NCI-H460 (cell line): ENCODE measurements around the gene RNF212B. TPM values are rescaled to one million over a fixed set of nuclear protein-coding genes. Genes with fewer than 3 reads are reported as not detected.
A peak's percentile ranks its signal among the peaks of the same experiment; 100 is the strongest.

Experiments
- DNase-seq: peaks from one replicate; pipeline ENCODE4 v3.0.0-alpha.2; 2016; ENCODE audit warnings: low read depth; ENCODE audit errors: extremely low read depth
- total RNA-seq: library from RNA; depleted of rRNA; stranded (reverse); fragments of >200 nt; shearing (Covaris generic); gene quantifications from 2 replicates; pipeline ENCODE4 v1.2.3, GENCODE V29; 2014

RNF212B gene
- total RNA-seq, 1 experiment from 2014 or later = not detected

GRCh38 chr14:23286902-23287479 is 49.3 kb downstream of the RNF212B start:
- DNase-seq = no peak

DNA sequence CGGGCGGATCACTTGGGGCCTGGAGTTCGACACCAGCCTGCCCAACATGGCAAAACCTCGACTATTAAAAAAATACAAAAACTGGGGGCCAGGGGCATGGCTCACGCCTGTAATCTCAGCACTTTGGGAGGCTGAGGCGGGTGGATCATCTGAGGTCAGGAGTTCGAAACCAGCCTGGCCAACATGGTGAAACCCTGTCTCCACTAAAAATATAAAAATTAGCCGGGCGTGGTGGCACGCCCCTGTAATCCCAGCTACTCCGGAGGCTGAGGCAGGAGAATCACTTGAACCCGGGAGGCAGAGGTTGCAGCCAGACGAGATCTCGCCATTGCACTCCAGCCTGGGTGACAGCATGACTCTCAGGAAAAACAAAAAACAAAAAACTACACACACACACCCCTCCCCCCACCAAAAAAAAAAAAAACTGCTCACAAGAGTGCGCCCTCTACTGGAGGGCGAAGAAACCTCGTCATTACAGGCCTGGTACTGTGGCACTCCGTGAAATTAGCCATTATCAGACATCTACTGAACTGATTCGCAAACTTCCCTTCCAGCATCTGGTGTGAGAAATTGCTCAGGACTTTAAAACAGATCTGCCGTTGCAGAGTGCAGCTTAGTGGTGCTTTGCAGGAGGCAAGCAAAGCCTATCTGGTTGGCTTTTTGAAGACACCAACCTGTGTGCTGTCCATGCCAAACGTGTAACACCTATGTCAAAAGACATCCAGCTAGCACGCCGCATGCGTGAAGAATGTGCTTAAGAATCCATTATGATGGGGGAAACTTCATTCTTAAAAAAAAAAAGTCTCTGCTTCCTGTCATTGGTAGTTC is 57.2 kb downstream of the RNF212B start:
- DNase-seq = peak; percentile 61

GRCh38 chr14:23296012-23296777 is 58.5 kb downstream of the RNF212B start:
- no peak for DNase-seq

- no peak for DNase-seq
These were observed 59.4 kb downstream of the RNF212B start for GRCh38 chr14:23297096-23297495.

DNA sequence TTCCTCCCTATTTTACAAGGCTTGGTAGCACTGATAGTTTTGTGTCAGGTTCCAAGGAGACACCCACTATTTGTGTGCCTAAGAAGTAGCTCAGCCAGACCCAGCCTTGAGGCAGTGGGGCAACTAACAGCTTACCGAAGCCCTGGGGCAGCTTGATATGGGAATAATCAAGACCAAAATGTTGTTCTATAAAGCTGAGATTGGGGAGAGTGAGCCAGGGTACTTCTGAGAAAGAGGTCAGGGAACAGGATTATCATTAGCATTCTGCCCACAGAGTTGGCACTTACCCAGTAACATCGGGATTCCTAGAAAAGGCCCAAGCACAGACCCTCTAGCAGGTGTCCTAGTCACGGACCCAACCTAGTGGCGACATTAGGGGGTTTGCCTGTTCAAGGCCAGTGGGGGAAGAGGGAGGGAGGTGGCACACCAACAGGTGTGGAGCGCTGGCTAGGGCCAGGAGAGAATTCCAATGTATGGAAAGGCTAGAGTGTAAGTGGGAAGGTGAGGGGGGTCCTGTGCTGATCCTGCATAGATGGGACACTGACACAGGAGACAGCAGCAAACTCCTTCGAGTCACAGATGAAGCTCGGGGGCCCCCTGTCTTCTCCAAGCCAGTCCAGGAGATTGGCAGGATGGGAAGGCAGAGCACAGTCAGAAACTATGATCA is 60.0 kb downstream of the RNF212B start:
- no peak for DNase-seq

DNA sequence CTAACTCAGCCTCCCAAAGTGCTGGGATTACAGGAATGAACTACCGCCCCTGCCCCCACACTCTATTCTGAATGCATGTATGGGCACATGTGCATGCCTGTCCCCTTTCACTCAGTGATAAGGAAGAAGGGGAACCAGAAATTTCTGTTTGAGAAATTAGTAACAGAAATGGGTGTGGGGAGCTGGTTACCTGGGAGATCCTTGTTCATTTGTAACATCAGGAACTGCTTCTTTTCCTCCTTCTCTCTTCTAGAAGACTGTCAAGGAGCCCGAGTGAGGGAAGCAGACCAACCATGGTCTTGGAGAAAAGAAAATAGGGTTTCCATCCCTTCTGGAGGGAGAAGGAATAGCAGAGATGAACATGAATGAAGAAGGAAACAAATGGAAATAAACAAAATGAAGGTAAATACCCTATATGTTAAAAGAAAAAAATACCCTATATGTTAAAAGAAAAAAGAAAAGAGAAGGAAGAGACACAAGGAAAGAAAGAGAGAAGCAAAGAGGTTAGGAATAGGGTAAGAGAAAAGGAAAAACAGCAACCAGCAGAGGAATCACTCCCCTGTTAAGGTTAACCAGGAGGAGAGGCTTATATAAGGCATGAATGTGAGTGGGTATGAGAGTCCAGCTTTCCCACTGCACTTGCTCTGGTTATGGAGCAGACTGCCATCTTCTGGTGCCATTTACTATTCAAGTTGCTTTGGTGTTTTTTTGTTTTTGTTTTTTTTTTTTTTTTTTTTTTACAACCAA is 61.6 kb downstream of the RNF212B start:
- DNase-seq = no peak

DNA sequence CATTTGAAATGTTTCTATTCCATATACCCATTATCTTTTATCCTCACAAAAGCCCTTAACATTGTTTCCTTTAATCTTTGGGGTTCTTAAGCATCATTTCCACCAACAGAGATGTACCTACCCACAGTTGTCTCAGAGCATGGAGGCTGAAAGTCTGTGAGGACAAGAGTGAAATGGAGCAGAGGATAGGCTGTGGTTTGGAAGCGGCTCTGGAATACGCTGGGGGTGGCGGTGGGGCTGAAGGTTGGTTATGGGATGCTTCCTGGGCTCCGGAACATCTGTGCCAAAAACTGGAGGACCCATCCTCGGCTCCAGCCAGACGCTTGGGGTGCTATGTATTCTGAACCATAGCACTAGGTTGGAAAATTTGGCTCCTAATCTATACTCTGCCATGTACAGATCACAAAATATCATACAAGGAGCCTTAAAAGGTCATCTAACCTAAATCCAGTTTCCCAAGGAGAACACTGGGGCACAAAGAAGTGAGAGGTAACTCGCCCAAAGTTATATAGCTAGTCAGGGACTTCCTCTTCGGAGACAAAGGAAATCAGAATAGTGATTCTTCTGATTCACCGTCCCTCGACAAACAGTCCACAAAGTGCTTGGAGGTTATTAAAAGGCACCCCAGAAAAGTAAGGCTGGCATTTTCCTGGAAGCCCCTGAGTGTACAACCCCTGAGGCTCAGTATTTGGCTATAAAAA is 62.4 kb downstream of the RNF212B start:
- no peak for DNase-seq

DNA sequence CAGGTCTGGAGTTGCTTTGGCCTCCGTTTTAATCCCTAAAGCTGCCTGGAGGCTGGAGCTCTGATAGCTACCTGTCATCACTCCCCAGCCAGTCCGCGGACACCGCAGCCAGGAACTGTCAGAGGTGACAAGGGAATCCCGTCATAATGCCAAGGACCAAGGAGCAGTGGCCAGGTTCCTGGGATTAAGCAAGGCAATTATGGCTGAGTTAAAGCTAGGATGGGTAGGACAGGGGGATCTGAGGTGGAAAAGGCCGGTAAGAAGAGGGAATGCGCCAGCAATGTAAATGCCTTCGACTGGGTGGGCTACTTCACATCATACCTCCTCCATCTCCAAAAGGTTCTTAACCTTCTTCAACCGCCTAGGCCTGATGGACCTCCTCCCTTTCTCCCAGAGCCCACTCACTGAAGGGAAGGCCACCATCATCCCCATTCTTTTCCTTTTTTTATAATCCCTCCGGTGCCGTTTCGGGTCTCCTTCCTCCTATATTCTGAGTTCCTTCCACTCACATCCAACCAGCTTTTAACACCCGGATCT is 63.0 kb downstream of the RNF212B start:
- no peak for DNase-seq

DNA sequence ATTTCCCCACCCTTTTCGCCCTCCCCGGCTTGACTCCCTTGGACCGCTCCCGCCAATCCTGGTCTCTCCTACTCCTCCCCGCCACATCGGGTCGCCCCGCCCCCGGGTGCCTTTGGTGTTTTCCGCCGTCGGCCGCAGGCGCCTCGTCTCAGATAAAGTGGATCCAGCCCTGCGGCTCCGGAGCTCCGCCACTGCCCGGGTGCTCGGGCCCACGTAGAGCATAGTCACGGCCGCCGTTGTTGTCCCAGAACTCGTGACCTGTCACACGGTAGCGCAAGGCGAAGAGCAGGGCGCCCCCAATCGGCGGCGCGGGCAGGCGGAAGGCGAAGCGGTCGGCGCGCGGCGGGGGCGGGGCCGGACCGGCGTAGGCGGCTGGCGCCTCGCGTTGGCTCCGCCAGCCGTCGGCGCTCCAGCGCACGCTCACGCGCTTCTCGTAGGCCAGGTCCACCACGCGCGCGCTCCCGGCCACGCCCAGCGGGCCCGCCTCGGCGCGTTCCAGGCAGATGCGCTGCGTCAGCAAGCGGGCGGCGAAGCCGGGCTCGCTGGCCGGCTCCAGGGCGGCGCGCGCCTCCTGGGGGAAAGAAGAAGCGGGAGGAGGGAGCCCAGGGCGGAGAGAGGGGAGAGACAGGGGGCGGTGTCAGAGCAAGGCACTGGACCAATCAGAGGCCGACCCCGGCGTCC is 63.7 kb downstream of the RNF212B start:
- peak; percentile 97 for DNase-seq

DNA sequence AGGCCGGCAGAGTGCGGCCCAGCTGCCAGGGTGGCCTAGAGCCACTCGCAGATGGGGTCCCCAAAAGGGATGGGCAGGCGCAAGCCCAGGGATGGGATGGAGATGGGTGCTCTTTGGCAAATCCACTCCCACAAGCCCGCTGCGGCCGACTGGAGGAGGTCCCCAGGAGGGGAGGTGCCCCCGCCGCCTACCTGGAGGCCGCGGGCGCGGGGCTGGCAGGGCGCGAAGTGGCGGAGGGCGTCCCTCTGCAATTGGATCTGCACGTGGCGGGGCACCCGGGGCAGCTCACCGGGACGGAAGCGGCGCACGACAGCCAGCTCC is 64.2 kb downstream of the RNF212B start:
- DNase-seq = no peak

DNA sequence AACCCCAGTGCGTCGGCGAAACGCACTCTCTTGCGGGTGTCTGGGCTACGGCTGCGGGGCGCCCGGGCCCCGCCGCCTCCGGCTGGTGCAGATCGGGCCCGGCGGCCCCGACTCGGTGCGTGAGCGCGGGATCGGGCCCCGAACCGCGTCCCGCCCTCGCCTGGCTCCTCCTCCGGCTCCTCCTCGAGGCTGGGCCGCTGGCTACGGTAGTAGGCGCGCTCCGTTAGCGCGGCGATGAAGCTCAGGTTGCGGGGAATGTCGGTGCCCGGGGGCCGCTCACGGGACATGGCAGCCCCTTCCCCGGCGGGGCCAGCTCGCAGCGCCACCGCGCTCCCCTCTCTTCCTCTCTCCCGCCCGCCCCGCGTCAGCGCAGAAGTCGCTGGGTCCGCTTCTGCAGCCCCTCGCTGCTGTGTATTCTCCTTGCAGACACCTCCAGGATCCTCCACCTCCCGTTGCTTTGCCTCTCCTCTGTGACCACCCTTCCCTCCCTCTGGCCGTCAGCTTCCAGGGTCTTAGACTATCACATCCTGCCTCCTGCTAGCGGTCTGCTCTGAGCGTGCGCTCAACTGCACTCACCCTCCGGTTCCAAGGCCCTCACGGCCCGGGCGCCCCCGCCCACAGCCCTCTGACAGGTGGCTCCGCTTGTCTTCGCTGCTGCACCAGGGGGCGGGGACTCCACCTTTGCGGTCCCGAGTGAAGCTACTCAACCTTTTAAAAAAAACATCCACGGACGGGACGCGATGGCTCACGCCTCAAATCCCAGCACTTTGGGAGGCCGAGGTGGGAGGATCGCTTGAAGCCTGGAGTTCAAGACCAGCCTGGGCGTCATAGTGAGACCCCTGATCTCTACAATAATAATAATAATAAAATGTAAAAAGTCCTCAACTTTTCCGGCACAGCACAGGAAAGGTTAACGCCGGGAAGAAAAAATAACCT is 64.8 kb downstream of the RNF212B start, which contains the start of gene PPP1R3E:
Gene PPP1R3E, minus strand, starts transcription at position 570 of the 936 bp plus-strand sequence. Its CDS starts 283 bp downstream, at position 287.
- no peak for DNase-seq

- DNase-seq = peak; percentile 88
These were observed 68.8 kb downstream of the RNF212B start, which contains the start of gene BCL2L2 for GRCh38 chr14:23306412-23307145. TSS of gene BCL2L2 (plus strand) at chr14:23306833. CDS start at chr14:23307768, 935 bp downstream.

GRCh38 chr14:23307146-23307530 is 69.4 kb downstream of the RNF212B start:
- no peak for DNase-seq

GRCh38 chr14:23307687-23308644 is 70.2 kb downstream of the RNF212B start:
- no peak for DNase-seq

DNA sequence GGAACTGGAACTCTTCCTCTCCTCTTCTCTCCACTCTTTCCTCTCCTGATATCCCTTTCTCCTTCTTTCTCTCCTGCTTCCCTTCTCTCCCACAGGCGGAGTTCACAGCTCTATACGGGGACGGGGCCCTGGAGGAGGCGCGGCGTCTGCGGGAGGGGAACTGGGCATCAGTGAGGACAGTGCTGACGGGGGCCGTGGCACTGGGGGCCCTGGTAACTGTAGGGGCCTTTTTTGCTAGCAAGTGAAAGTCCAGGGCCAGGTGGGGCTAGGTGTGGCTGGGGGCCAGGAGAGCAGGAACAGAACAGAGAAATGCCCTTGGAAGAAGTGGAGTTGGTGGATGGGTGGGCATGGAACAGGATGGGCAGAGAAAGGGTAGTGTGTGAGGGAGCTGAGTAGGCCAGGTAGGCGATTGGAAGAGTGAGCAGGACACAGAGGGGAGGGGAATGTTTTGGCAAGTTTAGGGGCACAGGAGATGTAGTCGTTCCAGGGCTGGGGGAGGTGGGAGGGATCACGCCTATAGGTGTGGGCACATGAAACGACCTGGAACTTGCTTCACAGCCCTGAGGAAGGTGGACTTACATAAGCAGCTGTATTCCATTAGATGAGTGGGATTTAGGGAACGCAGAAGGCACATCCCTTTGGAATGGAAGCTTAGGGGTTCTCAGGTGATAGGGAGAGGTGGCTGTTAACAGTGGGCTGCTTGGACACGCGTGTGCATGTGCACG is 71.1 kb downstream of the RNF212B start:
- DNase-seq = no peak
